Urinary bladder (tissue), 4 donors: ENCODE data around the gene ADGRE1. TPM values are rescaled to one million over a fixed set of nuclear protein-coding genes. Genes with fewer than 3 reads are reported as not detected.

ENCODE experiments used
- DNase-seq: peaks from one replicate; pipeline ENCODE4 v3.0.0-alpha.2; 2015; ENCODE audit errors: extremely low spot score
- H3K27ac ChIP-seq: one replicate; pipeline ENCODE4 v1.5.1; 2013; ENCODE audit warnings: low read depth, mild to moderate bottlenecking, moderate library complexity
- H3K36me3 ChIP-seq: one replicate; pipeline ENCODE4 v1.6.1; 2013; ENCODE audit warnings: mild to moderate bottlenecking, moderate library complexity; ENCODE audit not compliant: insufficient read depth
- H3K4me1 ChIP-seq: one replicate; pipeline ENCODE4 v1.6.1; 2013; ENCODE audit warnings: mild to moderate bottlenecking, moderate library complexity; ENCODE audit not compliant: insufficient read depth
- H3K4me3 ChIP-seq: one replicate; pipeline ENCODE4 v1.5.1; 2013; ENCODE audit warnings: low read depth, low read length
- WGBS: extraction: QIAGEN DNeasy Blood & Tissue Kit; methylation state at CpG from one replicate; pipeline ENCODE4 v1.1.7; 2013; 5-methylcytosine and 5-hydroxymethylcytosine counted together
- polyA plus RNA-seq: library from polyadenylated mRNA; stranded (reverse); fragments of 200-250 nt; gene quantifications from one replicate; pipeline ENCODE4 v1.2.3, GENCODE V29; 2013
- total RNA-seq: library from RNA; depleted of rRNA; stranded (reverse); fragments of >200 nt; gene quantifications from one replicate; pipeline ENCODE4 v1.2.3, GENCODE V29; 2014
- donor health status: healthy with polysubstance abuse.
- donor health status: healthy.

The ADGRE1 gene, protein sequence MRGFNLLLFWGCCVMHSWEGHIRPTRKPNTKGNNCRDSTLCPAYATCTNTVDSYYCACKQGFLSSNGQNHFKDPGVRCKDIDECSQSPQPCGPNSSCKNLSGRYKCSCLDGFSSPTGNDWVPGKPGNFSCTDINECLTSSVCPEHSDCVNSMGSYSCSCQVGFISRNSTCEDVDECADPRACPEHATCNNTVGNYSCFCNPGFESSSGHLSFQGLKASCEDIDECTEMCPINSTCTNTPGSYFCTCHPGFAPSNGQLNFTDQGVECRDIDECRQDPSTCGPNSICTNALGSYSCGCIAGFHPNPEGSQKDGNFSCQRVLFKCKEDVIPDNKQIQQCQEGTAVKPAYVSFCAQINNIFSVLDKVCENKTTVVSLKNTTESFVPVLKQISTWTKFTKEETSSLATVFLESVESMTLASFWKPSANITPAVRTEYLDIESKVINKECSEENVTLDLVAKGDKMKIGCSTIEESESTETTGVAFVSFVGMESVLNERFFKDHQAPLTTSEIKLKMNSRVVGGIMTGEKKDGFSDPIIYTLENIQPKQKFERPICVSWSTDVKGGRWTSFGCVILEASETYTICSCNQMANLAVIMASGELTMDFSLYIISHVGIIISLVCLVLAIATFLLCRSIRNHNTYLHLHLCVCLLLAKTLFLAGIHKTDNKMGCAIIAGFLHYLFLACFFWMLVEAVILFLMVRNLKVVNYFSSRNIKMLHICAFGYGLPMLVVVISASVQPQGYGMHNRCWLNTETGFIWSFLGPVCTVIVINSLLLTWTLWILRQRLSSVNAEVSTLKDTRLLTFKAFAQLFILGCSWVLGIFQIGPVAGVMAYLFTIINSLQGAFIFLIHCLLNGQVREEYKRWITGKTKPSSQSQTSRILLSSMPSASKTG
- total RNA-seq (0.53 TPM), polyA plus RNA-seq (0.10 TPM)

GRCh38 chr19:6887316-6887715 lies at the start of gene ADGRE1:
Gene ADGRE1 (plus strand): TSS chr19:6887579. CDS start chr19:6887609, 30 bp downstream.
- no peak for DNase-seq
- 64% methylated on average over 4 of the region's 4 CpGs for WGBS
- Histone ChIP-seq H3K4me1 (no peaks in the 10 kb centered on the region), H3K36me3 (no peaks in the 10 kb centered on the region), H3K4me3 (no peak within 1 kb of the TSS), H3K27ac (no peak within 1 kb of the TSS)

DNA sequence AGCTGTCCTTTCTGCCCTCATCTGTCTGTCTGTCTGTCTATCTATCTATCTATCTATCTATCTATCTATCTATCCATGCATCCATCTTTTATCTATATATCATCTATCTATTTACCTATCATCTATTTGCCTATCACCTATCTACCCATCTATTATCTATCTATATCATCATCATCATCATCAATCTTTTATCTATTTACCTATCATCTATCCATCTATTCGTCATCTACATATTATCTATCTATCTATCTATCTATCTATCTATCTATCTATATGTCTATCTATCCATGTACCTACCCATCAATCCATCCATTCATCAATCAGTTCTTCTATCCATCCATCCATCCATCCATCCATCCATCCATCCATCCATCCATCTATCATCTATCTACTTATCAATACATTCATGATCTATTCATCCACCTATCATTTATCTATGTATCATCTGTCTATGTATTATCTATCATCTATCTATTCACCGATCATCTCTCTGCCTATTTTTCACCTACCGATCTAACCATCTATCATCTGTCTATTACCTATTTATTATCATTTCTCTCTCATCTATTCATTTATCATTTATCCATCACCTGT lies 49.2 kb upstream of the ADGRE1 start:
- Histone ChIP-seq H3K4me3 (no peak overlapping the region), H3K27ac (no peak overlapping the region), H3K4me1 (no peaks in the 10 kb centered on the region), H3K36me3 (no peaks in the 10 kb centered on the region)
- no peak for DNase-seq
- WGBS, result 85% methylated on average over 3 of the region's 3 CpGs

DNA sequence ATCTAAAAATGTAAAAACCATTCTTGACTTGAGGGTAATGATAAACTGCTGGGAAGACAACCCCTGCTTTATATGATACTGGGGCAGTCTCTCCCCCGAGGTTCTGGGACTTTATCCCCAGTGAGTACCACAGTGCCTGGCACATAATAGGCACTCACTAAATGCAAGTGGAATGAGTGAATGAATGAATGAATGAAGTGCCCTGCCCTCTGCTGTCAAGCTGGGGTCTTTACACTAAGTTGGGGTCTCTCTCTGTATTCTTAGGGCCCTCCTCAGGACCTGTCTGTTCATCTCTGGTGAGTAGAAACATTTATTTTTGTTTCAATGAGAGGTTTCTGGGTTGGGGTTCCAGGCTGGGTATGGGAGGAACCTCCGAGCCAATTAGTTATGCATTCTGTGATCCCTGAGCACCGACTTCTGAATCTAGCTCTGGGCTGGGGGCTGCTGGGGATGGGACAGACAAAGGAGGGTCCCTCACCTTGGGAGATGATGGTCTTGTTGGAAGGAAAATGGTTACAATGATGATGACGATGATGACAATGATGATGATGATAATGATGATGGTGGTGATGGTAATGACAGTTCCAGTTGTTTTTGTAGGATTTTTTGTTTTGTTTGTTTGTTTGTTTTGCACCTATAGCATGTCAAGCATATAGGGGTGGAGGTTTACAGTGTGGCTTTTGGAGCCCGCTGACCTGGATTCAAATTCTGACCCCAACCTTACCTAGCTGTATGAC lies 44.3 kb upstream of the ADGRE1 start:
- Histone ChIP-seq H3K36me3 (no peaks in the 10 kb centered on the region), H3K4me1 (no peaks in the 10 kb centered on the region), H3K27ac (no peak overlapping the region), H3K4me3 (no peak overlapping the region)
- WGBS, result 78% methylated on average over 5 of the region's 5 CpGs
- DNase-seq, result no peak

GRCh38 chr19:6847828-6848200 lies 39.6 kb upstream of the ADGRE1 start:
- H3K4me1 ChIP-seq, result no peaks in the 10 kb centered on the region
- 91% methylated on average over 11 of the region's 11 CpGs for WGBS
- no peaks in the 10 kb centered on the region for H3K36me3 ChIP-seq
- H3K27ac ChIP-seq, result no peak overlapping the region
- no peak overlapping the region for H3K4me3 ChIP-seq
- DNase-seq, result no peak

GRCh38 chr19:6848986-6849385 lies 38.4 kb upstream of the ADGRE1 start:
- no peak for DNase-seq

GRCh38 chr19:6849876-6850275 lies 37.5 kb upstream of the ADGRE1 start:
- DNase-seq, result no peak
- no peak overlapping the region for H3K4me3 ChIP-seq
- H3K36me3 ChIP-seq, result no peaks in the 10 kb centered on the region
- no peaks in the 10 kb centered on the region for H3K4me1 ChIP-seq
- 68% methylated on average over 2 of the region's 2 CpGs for WGBS
- no peak overlapping the region for H3K27ac ChIP-seq

More at GRCh38 chr19:6848986-6849385, 38.4 kb upstream of the ADGRE1 start:
- Histone ChIP-seq H3K4me1 (no peaks in the 10 kb centered on the region), H3K27ac (no peak overlapping the region), H3K4me3 (no peak overlapping the region), H3K36me3 (no peaks in the 10 kb centered on the region)
- 77% methylated on average over 3 of the region's 3 CpGs for WGBS

GRCh38 chr19:6851359-6851758 lies 36.0 kb upstream of the ADGRE1 start:
- Histone ChIP-seq H3K4me3 (no peak overlapping the region), H3K27ac (no peak overlapping the region), H3K36me3 (no peaks in the 10 kb centered on the region), H3K4me1 (no peaks in the 10 kb centered on the region)
- whole genome bisulfite sequencing, result 53% methylated on average over 1 of the region's 1 CpG
- no peak for DNase-seq

DNA sequence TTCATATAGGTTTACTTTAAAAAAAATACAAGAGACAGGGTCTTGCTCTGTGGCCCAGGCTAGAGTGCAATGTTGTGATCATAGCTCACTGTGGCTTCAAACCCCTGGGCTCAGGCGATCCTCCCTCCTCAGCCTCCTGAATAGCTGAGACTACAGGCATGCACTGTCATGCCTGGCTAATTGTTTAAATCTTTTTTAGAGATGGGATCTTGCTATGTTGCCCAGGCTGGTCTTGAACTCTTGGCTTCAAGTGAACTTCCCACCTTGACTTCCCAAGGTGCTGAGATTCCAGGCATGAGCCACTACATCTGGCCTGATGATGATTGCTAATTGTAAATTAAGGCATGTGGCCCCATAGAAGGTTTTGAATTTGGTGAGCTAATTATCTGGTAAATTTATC lies 35.4 kb upstream of the ADGRE1 start:
- H3K36me3 ChIP-seq, result no peaks in the 10 kb centered on the region
- H3K4me1 ChIP-seq, result no peaks in the 10 kb centered on the region
- H3K4me3 ChIP-seq, result no peak overlapping the region
- no peak overlapping the region for H3K27ac ChIP-seq
- 92% methylated on average over 1 of the region's 1 CpG for WGBS
- no peak for DNase-seq

GRCh38 chr19:6853868-6854267 lies 33.5 kb upstream of the ADGRE1 start:
- no peak overlapping the region for H3K27ac ChIP-seq
- H3K4me3 ChIP-seq, result no peak overlapping the region
- H3K36me3 ChIP-seq, result no peaks in the 10 kb centered on the region
- no peak for DNase-seq
- 81% methylated on average over 11 of the region's 11 CpGs for WGBS
- H3K4me1 ChIP-seq, result no peaks in the 10 kb centered on the region

DNA sequence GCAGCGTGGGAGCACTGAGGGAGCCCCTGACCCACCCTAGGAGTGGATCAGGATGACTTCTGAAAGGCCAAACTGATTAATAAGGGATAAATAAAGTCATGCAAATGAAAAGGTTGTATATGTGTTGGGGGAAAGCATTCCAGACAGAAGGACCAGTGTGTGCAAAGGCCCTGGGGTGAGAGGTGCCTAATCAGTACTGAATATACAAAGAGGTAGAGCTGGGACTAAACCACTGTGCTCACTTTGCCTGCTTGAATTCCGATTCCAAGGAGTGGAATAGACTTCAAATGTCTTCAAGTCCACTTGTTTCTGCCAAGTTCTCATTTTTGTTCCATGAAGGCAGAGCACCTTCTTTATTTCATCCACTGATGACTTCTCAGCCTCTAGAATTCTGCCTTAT lies 32.6 kb upstream of the ADGRE1 start:
- no peak for DNase-seq
- Histone ChIP-seq H3K4me3 (no peak overlapping the region), H3K4me1 (no peaks in the 10 kb centered on the region), H3K36me3 (no peaks in the 10 kb centered on the region), H3K27ac (no peak overlapping the region)
- 81% methylated on average over 2 of the region's 2 CpGs for WGBS

DNA sequence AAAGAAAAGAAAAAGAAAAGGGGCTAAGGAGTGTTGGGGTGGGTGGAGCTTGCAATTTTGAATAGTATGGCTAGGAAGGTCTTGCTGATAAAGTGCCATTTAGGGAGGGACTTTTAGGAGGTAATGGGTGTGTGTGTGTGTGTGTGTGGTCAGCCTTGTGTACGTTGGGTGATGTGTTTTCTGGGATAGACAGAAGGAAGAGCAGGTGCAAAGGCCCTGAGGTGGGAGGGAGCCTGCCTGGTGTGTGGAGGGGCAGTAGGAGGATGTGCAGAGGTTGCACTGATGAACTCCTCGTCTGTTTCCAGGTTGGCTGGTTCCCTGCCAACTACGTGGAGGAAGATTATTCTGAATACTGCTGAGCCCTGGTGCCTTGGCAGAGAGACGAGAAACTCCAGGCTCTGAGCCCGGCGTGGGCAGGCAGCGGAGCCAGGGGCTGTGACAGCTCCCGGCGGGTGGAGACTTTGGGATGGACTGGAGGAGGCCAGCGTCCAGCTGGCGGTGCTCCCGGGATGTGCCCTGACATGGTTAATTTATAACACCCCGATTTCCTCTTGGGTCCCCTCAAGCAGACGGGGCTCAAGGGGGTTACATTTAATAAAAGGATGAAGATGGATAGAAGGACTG lies 30.5 kb upstream of the ADGRE1 start:
- H3K4me1 ChIP-seq, result no peaks in the 10 kb centered on the region
- 29% methylated on average over 14 of the region's 14 CpGs for WGBS
- no peak overlapping the region for H3K27ac ChIP-seq

GRCh38 chr19:6861683-6862286 lies 25.6 kb upstream of the ADGRE1 start:
- 82% methylated on average over 10 of the region's 10 CpGs for WGBS
- no peak overlapping the region for H3K27ac ChIP-seq
- no peak for DNase-seq
- no peaks in the 10 kb centered on the region for H3K36me3 ChIP-seq
- no peaks in the 10 kb centered on the region for H3K4me1 ChIP-seq
- H3K4me3 ChIP-seq, result no peak overlapping the region

More for the DNA sequence above, 30.5 kb upstream of the ADGRE1 start:
- no peaks in the 10 kb centered on the region for H3K36me3 ChIP-seq
- no peak for DNase-seq
- no peak overlapping the region for H3K4me3 ChIP-seq
